H9 (cell line): ENCODE measurements around the gene CD27. TPM values are rescaled to one million over a fixed set of nuclear protein-coding genes. Genes with fewer than 3 reads are reported as not detected.

Experiments used
- DNase-seq: peaks from one replicate; pipeline ENCODE4 v3.0.0-alpha.2; 2017
- H2AFZ ChIP-seq: one replicate; pipeline ENCODE4 v1.6.1; 2013; ENCODE audit warnings: mild to moderate bottlenecking, low read length, control low read depth, moderate library complexity
- H2AK5ac ChIP-seq: 2 replicates; pipeline ENCODE4 v1.6.1; 2013; ENCODE audit warnings: low read length, control low read depth, mixed read lengths; ENCODE audit not compliant: insufficient read length
- H2BK120ac ChIP-seq: one replicate; pipeline ENCODE4 v1.6.1; 2013; ENCODE audit warnings: low read depth, mild to moderate bottlenecking, low read length, control low read depth, inconsistent platforms; ENCODE audit not compliant: poor library complexity, severe bottlenecking
- H2BK12ac ChIP-seq: 2 replicates; pipeline ENCODE4 v1.6.1; 2013; ENCODE audit warnings: low read length, control low read depth, mixed read lengths, low read depth; ENCODE audit not compliant: insufficient read length
- H2BK15ac ChIP-seq: 2 replicates; pipeline ENCODE4 v1.6.1; 2013; ENCODE audit warnings: low read depth, low read length, control low read depth
- H2BK20ac ChIP-seq: one replicate; pipeline ENCODE4 v1.6.1; 2013; ENCODE audit warnings: low read depth, mild to moderate bottlenecking, low read length, control low read depth, inconsistent platforms; ENCODE audit not compliant: poor library complexity, severe bottlenecking
- H2BK5ac ChIP-seq: 2 replicates; pipeline ENCODE4 v1.6.1; 2013; ENCODE audit warnings: low read length, control low read depth, mixed read lengths; ENCODE audit not compliant: insufficient read length
- H3K14ac ChIP-seq: 2 replicates; pipeline ENCODE4 v1.6.1; 2013; ENCODE audit warnings: low read length, control low read depth; ENCODE audit not compliant: insufficient read depth
- H3K18ac ChIP-seq: 2 replicates; pipeline ENCODE4 v1.6.1; 2013; ENCODE audit warnings: low read depth, mild to moderate bottlenecking, mixed read lengths, low read length, control low read depth; ENCODE audit not compliant: insufficient read length
- H3K23ac ChIP-seq: 2 replicates; pipeline ENCODE4 v1.6.1; 2013; ENCODE audit warnings: low read length, control low read depth, mixed read lengths, low read depth; ENCODE audit not compliant: insufficient read length
- H3K23me2 ChIP-seq: 2 replicates; pipeline ENCODE4 v1.6.1; 2013; ENCODE audit warnings: low read depth, mild to moderate bottlenecking, mixed read lengths, low read length, control low read depth; ENCODE audit not compliant: insufficient read length, poor library complexity, severe bottlenecking
- H3K27ac ChIP-seq: 2 replicates; pipeline ENCODE4 v1.5.1; 2013; ENCODE audit warnings: low read length, control low read depth, mixed read lengths, low read depth; ENCODE audit not compliant: insufficient read length
- H3K27me3 ChIP-seq: 2 replicates; pipeline ENCODE4 v1.6.1; 2013; ENCODE audit warnings: low read length, control low read depth, inconsistent platforms; ENCODE audit not compliant: insufficient read depth
- H3K4ac ChIP-seq: 2 replicates; pipeline ENCODE4 v1.6.1; 2013; ENCODE audit warnings: low read depth, mild to moderate bottlenecking, control low read depth, inconsistent platforms, low read length, moderate library complexity
- H3K4me1 ChIP-seq: 2 replicates; pipeline ENCODE4 v1.6.1; 2013; ENCODE audit warnings: low read length, control low read depth, inconsistent platforms; ENCODE audit not compliant: insufficient read depth
- H3K4me2 ChIP-seq: 2 replicates; pipeline ENCODE4 v1.6.1; 2013; ENCODE audit warnings: low read length, control low read depth, mixed read lengths; ENCODE audit not compliant: insufficient read length, insufficient read depth
- H3K56ac ChIP-seq: 2 replicates; pipeline ENCODE4 v1.6.1; 2013; ENCODE audit warnings: low read depth, mild to moderate bottlenecking, mixed read lengths, low read length, control low read depth; ENCODE audit not compliant: insufficient read length
- H3K79me1 ChIP-seq: 2 replicates; pipeline ENCODE4 v1.6.1; 2013; ENCODE audit warnings: low read depth, mild to moderate bottlenecking, moderate library complexity, low read length, control low read depth, inconsistent platforms; ENCODE audit not compliant: insufficient read depth, poor library complexity, severe bottlenecking
- H3K79me2 ChIP-seq: 2 replicates; pipeline ENCODE4 v1.6.1; 2013; ENCODE audit warnings: low read length, control low read depth, inconsistent platforms; ENCODE audit not compliant: insufficient read depth
- H3K9ac ChIP-seq: 2 replicates; pipeline ENCODE4 v1.6.1; 2013; ENCODE audit warnings: low read length, control low read depth, mixed read lengths; ENCODE audit not compliant: insufficient read length; ENCODE audit errors: extremely low read depth
- H3K9me3 ChIP-seq: one replicate; pipeline ENCODE4 v1.6.1; 2013; ENCODE audit warnings: low read depth, low read length, inconsistent platforms; ENCODE audit not compliant: control insufficient read depth
- H3T11ph ChIP-seq: one replicate; pipeline ENCODE4 v1.6.1; 2013; ENCODE audit warnings: mild to moderate bottlenecking, low read length, control low read depth, inconsistent platforms
- H4K20me1 ChIP-seq: one replicate; pipeline ENCODE4 v1.6.1; 2013; ENCODE audit not compliant: control insufficient read depth, insufficient read length, insufficient read depth
- H4K5ac ChIP-seq: 2 replicates; pipeline ENCODE4 v1.6.1; 2013; ENCODE audit warnings: low read depth, mild to moderate bottlenecking, mixed read lengths, low read length, control low read depth; ENCODE audit not compliant: insufficient read length
- H4K8ac ChIP-seq: replicated peaks from 2 replicates; pipeline ENCODE4 v1.6.1; 2013; ENCODE audit warnings: low read length, control low read depth, mixed read lengths, low read depth; ENCODE audit not compliant: insufficient read length
- H4K91ac ChIP-seq: 2 replicates; pipeline ENCODE4 v1.6.1; 2013; ENCODE audit warnings: low read depth, mild to moderate bottlenecking, moderate library complexity, mixed read lengths, low read length, control low read depth; ENCODE audit not compliant: insufficient read length
- H3K27ac Mint-ChIP-seq, 3 experiments: 2 replicates in 2 of 3; 3 replicates in 1 of 3; pipeline ENCODE4 v1.8.0; 2020 to 2021; ENCODE audit warnings: mixed read lengths in 3 of 3, mild to moderate bottlenecking in 1 of 3, moderate library complexity in 1 of 3
- H3K27me3 Mint-ChIP-seq: 2 replicates; pipeline ENCODE4 v1.8.0; 2021; ENCODE audit warnings: low read depth, mild to moderate bottlenecking, moderate library complexity, mixed read lengths
- H3K36me3 Mint-ChIP-seq, 3 experiments: 2 replicates in 2 of 3; 3 replicates in 1 of 3; pipeline ENCODE4 v1.8.0; 2020 to 2021; ENCODE audit warnings: low read depth in 3 of 3, mixed read lengths in 3 of 3; ENCODE audit not compliant: insufficient read depth in 1 of 3
- H3K4me1 Mint-ChIP-seq, 2 experiments: 2 replicates each; pipeline ENCODE4 v1.8.0; 2020; ENCODE audit warnings: mixed read lengths in 2 of 2
- H3K4me3 Mint-ChIP-seq, 2 experiments: 2 replicates in 1 of 2; 3 replicates in 1 of 2; pipeline ENCODE4 v1.8.0; 2020 to 2021; ENCODE audit warnings: mild to moderate bottlenecking in 2 of 2, mixed read lengths in 2 of 2, moderate library complexity in 1 of 2
- H3K9me3 Mint-ChIP-seq, 2 experiments: 2 replicates in 1 of 2; 3 replicates in 1 of 2; pipeline ENCODE4 v1.8.0; 2020; ENCODE audit warnings: mild to moderate bottlenecking in 2 of 2, mixed read lengths in 2 of 2, moderate library complexity in 1 of 2
- WGBS: extraction: QIAGEN DNeasy Blood & Tissue Kit; methylation state at CpG from one replicate; pipeline ENCODE4 v1.1.7; 2013; ENCODE audit warnings: missing lambda C conversion rate, low lambda C conversion rate, mixed read lengths; ENCODE audit not compliant: insufficient read length; ENCODE audit errors: extremely low coverage; 5-methylcytosine and 5-hydroxymethylcytosine counted together
- total RNA-seq: library from RNA; stranded (reverse); gene quantifications from 2 replicates; pipeline ENCODE4 v1.2.1, GENCODE V29; 2021
- TF ChIP-seq, protein P1 (sequence below): fragments of 200-600 bp; sonication (generic); conservative IDR thresholded peaks from 3 replicates; pipeline ENCODE4 v1.8.0; 2021; ENCODE audit warnings: antibody characterized with exemption, mild to moderate bottlenecking

CD27 gene
- total RNA-seq, 1 experiment from 2014 or later, result 0.37 TPM

GRCh38 chr12:6459004-6459337, 14.2 kb downstream of the CD27 start:
- Histone ChIP-seq H4K91ac (no peak overlapping the region), H3K9ac (no peak overlapping the region), H3K56ac (no peak overlapping the region), H3K4me1 (no peaks in the 10 kb centered on the region), H4K20me1 (no peaks in the 10 kb centered on the region), H3K14ac (no peak overlapping the region), H2BK15ac (no peak overlapping the region), H3K79me2 (no peaks in the 10 kb centered on the region), H3K9me3 (no peaks in the 10 kb centered on the region), H2AFZ (no peak overlapping the region), H3K4me2 (no peak overlapping the region), H3K79me1 (no peaks in the 10 kb centered on the region), H2BK120ac (no peak overlapping the region), H3K27me3 (no peaks in the 10 kb centered on the region), H2BK5ac (no peak overlapping the region), H3K4ac (no peak overlapping the region), H3K23me2 (no peaks in the 10 kb centered on the region), H3K18ac (no peak overlapping the region), H3K23ac (no peak overlapping the region), H2BK12ac (no peak overlapping the region), H2AK5ac (no peak overlapping the region), H2BK20ac (no peak overlapping the region), H4K5ac (no peak overlapping the region), H3T11ph (no peak overlapping the region), H4K8ac (no peak overlapping the region), H3K27ac (no peak overlapping the region)
- Mint-ChIP-seq H3K27me3 (no peaks in the 10 kb centered on the region), H3K27ac (peak overlapping the region in 1 of 3 experiments; percentile 64; a peak in 1 of 7 replicates), H3K9me3 (no peaks in the 10 kb centered on the region), H3K4me1 (peaks cover 0 to 6% of the 10 kb centered on the region in 2 experiments; a peak in 3 of 4 replicates), H3K36me3 (peaks cover 15 to 50% (median 43%) of the 10 kb centered on the region in 3 experiments; a peak in 6 of 7 replicates), H3K4me3 (no peak overlapping the region)
- no CpG with 5 or more reads among the region's 2 CpGs for WGBS
- TF ChIP-seq, protein P1, sequence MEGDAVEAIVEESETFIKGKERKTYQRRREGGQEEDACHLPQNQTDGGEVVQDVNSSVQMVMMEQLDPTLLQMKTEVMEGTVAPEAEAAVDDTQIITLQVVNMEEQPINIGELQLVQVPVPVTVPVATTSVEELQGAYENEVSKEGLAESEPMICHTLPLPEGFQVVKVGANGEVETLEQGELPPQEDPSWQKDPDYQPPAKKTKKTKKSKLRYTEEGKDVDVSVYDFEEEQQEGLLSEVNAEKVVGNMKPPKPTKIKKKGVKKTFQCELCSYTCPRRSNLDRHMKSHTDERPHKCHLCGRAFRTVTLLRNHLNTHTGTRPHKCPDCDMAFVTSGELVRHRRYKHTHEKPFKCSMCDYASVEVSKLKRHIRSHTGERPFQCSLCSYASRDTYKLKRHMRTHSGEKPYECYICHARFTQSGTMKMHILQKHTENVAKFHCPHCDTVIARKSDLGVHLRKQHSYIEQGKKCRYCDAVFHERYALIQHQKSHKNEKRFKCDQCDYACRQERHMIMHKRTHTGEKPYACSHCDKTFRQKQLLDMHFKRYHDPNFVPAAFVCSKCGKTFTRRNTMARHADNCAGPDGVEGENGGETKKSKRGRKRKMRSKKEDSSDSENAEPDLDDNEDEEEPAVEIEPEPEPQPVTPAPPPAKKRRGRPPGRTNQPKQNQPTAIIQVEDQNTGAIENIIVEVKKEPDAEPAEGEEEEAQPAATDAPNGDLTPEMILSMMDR, result no peak
- DNase-seq, result no peak
